ENCODE data around the gene PNKP.

The PNKP gene

GRCh38 chr19:49816590-49816989 is 50.8 kb downstream of the PNKP start:
- no peak for TF ChIP-seq PAX5 (IDR thresholded peaks at IDR 0.05; ENCODE audit: insufficient read depth, low read length, severe bottlenecking)
- no peak for TF ChIP-seq POU2F2 (IDR thresholded peaks at IDR 0.05; ENCODE audit: low read depth, low read length)
- DNase-seq (ENCODE audit: insufficient read length, low spot score) (no peak), FAIRE-seq (no peak)

DNA sequence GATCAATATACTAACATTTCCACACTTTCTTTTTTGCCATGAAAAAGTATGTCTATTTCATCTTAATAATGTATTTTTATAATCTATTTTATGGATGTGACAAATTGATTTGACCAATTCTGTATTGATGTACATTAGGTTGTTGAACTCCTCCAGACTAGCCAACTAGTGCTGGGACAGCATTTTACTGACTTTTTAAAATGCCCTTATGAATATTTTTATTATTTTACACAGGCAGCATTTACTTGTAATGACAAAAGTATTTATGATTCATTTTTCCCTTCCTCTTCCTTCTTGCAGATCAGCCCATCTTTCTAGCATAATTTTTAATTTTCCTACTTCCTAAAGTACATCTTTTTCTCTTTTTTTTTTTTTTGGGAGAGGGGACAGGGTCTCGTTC is 53.4 kb downstream of the PNKP start:
- TF ChIP-seq SPI1 (IDR thresholded peaks at IDR 0.05; ENCODE audit: low read depth, low read length) (no peak), POLR2AphosphoS5 (IDR thresholded peaks at IDR 0.05; ENCODE audit: low read depth, low read length) (no peak), POU2F2 (IDR thresholded peaks at IDR 0.05; ENCODE audit: low read depth, low read length) (no peak)
- no peak for DNase-seq (ENCODE audit: insufficient read length, low spot score)
- FAIRE-seq: no peak

GRCh38 chr19:49812997-49813861 is 54.1 kb downstream of the PNKP start, which contains the start of gene FUZ:
FUZ (minus strand) TSS chr19:49813292; CDS start chr19:49813106, 186 bp downstream.
- peak; percentile 99 for FAIRE-seq

DNA sequence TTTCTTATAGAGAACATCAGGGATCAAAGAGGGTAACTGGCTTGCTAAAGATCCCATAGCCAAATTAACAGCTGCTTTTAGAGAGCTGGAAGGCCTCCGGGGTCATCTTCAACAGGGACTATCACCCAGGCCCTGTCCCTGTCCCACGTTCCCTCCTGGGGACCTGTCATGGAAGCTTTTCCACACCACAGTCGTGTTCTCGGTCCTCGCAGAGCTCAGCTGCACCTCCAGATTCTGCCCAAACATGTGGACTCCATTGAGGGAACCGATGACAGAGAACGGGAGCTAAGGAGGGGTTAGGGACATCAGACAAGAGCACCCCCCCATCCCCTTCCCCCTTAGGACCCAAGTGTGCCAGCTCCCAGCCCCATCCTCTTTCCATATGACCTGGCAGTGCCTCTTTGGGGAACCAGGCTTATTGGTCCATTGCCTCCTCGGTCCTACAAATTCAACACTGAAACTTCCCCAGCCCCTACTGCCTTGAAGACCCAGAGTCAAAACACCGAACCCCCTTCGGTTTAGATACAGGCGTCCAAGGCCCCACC is 54.9 kb downstream of the PNKP start:
- FAIRE-seq (no peak), DNase-seq (ENCODE audit: insufficient read length, low spot score) (no peak)
- TF ChIP-seq POLR2AphosphoS5 (IDR thresholded peaks at IDR 0.05; ENCODE audit: low read depth, low read length) (no peak), POU2F2 (IDR thresholded peaks at IDR 0.05; ENCODE audit: low read depth, low read length) (no peak), POLR2A (IDR thresholded peaks at IDR 0.05; ENCODE audit: low read depth, low read length) (no peak), PAX5 (IDR thresholded peaks at IDR 0.05; ENCODE audit: insufficient read depth, low read length, severe bottlenecking) (no peak), TAF1 (IDR thresholded peaks at IDR 0.05; ENCODE audit: low read depth, low read length) (no peak), SPI1 (IDR thresholded peaks at IDR 0.05; ENCODE audit: low read depth, low read length) (no peak)

More at GRCh38 chr19:49812997-49813861, 54.1 kb downstream of the PNKP start, which contains the start of gene FUZ:
- DNase-seq (ENCODE audit: insufficient read length, low spot score): peak; percentile 81
- TF ChIP-seq SPI1 (IDR thresholded peaks at IDR 0.05; ENCODE audit: low read depth, low read length) (no peak), POLR2A (IDR thresholded peaks at IDR 0.05; ENCODE audit: low read depth, low read length) (peak; percentile 53; the same call in 1 of the 2 replicates), TAF1 (IDR thresholded peaks at IDR 0.05; ENCODE audit: low read depth, low read length) (peak; percentile 57; the same call in 1 of the 2 replicates)

DNA sequence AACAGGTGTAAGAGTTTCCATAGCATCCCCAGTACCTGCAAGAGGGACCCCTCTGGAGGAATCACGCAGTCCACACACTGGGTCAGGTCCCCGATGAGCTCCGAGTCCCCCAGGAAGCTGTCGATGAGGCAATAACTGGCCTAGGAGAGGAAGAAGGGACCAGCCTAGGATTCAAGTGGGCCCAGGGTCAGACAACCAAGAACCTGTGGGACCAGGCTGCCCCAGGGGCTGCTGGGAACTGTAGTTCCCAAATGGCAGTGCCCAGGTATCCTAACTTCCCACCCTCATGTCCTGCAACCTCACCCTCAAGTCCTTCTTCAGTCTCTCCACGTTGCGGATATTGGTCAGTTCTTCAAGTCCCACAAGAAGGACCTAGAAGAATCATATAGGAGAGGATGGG is 56.0 kb downstream of the PNKP start:
- DNase-seq (ENCODE audit: insufficient read length, low spot score): no peak
- TF ChIP-seq POLR2A (IDR thresholded peaks at IDR 0.05; ENCODE audit: low read depth, low read length): no peak
- TF ChIP-seq POU2F2 (IDR thresholded peaks at IDR 0.05; ENCODE audit: low read depth, low read length): no peak
- TF ChIP-seq PAX5 (IDR thresholded peaks at IDR 0.05; ENCODE audit: insufficient read depth, low read length, severe bottlenecking): no peak
- TF ChIP-seq TAF1 (IDR thresholded peaks at IDR 0.05; ENCODE audit: low read depth, low read length): no peak
- no peak for TF ChIP-seq POLR2AphosphoS5 (IDR thresholded peaks at IDR 0.05; ENCODE audit: low read depth, low read length)
- FAIRE-seq: no peak
